Mucosa of rectum (tissue), 2 donors: ENCODE results near the gene HLA-DRB5.
"Not testable (repeated sequence)": the region's sequence is repeated elsewhere in the genome, so short reads cannot be mapped to it uniquely, and the experiment has no call there.

ENCODE experiments used
- H3K27ac ChIP-seq, 2 donors: one replicate each; pipeline ENCODE4 v1.7.0; 2013; ENCODE audit warnings: inconsistent platforms in 2 of 2, low read depth in 2 of 2, low read length in 2 of 2
- H3K27me3 ChIP-seq, 2 donors: one replicate each; pipeline ENCODE4 v1.7.0; 2013; ENCODE audit warnings: low read length in 2 of 2; ENCODE audit not compliant: control insufficient read depth in 2 of 2, insufficient read depth in 2 of 2
- H3K36me3 ChIP-seq, 2 donors: one replicate each; pipeline ENCODE4 v1.7.0; 2013; ENCODE audit warnings: low read length in 2 of 2; ENCODE audit not compliant: control insufficient read depth in 2 of 2, insufficient read depth in 2 of 2
- H3K4me1 ChIP-seq, 2 donors: one replicate each; pipeline ENCODE4 v1.7.0; 2013; ENCODE audit warnings: low read length in 2 of 2, mild to moderate bottlenecking in 1 of 2; ENCODE audit not compliant: control insufficient read depth in 2 of 2, insufficient read depth in 2 of 2
- H3K4me3 ChIP-seq, 2 donors: one replicate each; pipeline ENCODE4 v1.7.0; 2013; ENCODE audit warnings: low read length in 2 of 2
- H3K9ac ChIP-seq, 2 donors: one replicate each; pipeline ENCODE4 v1.7.0; 2013; ENCODE audit warnings: low read length in 2 of 2, low read depth in 1 of 2, mild to moderate bottlenecking in 1 of 2
- H3K9me3 ChIP-seq, 2 donors: one replicate each; pipeline ENCODE4 v1.7.0; 2013; ENCODE audit warnings: low read length in 2 of 2; ENCODE audit not compliant: control insufficient read depth in 2 of 2
- donor health status: healthy.
- donor health status: Normal muscosa, but diverticular disease.

Gene HLA-DRB5

GRCh38 chr6:32517654-32518445 is 12.2 kb downstream of the HLA-DRB5 start:
- Histone ChIP-seq H3K4me1 (no peaks in the 10 kb centered on the region), H3K27ac (no peak overlapping the region), H3K9ac (no peak overlapping the region), H3K27me3 (no peaks in the 10 kb centered on the region), H3K36me3 (no peaks in the 10 kb centered on the region), H3K9me3 (no peaks in the 10 kb centered on the region), H3K4me3 (no peak overlapping the region)

- Histone ChIP-seq H3K9ac (no peak overlapping the region), H3K4me1 (no peaks in the 10 kb centered on the region), H3K27ac (no peak overlapping the region), H3K27me3 (no peaks in the 10 kb centered on the region), H3K9me3 (no peaks in the 10 kb centered on the region), H3K36me3 (no peaks in the 10 kb centered on the region), H3K4me3 (no peak overlapping the region)
Observed at GRCh38 chr6:32501016-32501415, 29.1 kb downstream of the HLA-DRB5 start.

- H3K9me3 ChIP-seq, result no peaks in the 10 kb centered on the region
- no peak overlapping the region for H3K27ac ChIP-seq
- no peaks in the 10 kb centered on the region for H3K4me1 ChIP-seq
- no peak overlapping the region for H3K4me3 ChIP-seq
- no peak overlapping the region for H3K9ac ChIP-seq
- H3K27me3 ChIP-seq, result no peaks in the 10 kb centered on the region
- H3K36me3 ChIP-seq, result no peaks in the 10 kb centered on the region
Observed at GRCh38 chr6:32492351-32492750, 37.7 kb downstream of the HLA-DRB5 start.

GRCh38 chr6:32491700-32492099 is 38.4 kb downstream of the HLA-DRB5 start:
- H3K9ac ChIP-seq, result no peak overlapping the region
- no peaks in the 10 kb centered on the region for H3K9me3 ChIP-seq
- H3K27me3 ChIP-seq, result no peaks in the 10 kb centered on the region
- no peak overlapping the region for H3K27ac ChIP-seq
- no peaks in the 10 kb centered on the region for H3K36me3 ChIP-seq
- H3K4me1 ChIP-seq, result no peaks in the 10 kb centered on the region
- H3K4me3 ChIP-seq, result no peak overlapping the region

GRCh38 chr6:32488083-32488482 is 42.0 kb downstream of the HLA-DRB5 start:
- Histone ChIP-seq H3K4me1 (no peaks in the 10 kb centered on the region), H3K9ac (no peak overlapping the region), H3K36me3 (no peaks in the 10 kb centered on the region), H3K9me3 (no peaks in the 10 kb centered on the region), H3K27me3 (no peaks in the 10 kb centered on the region), H3K4me3 (no peak overlapping the region), H3K27ac (no peak overlapping the region)

- H3K9me3 ChIP-seq, result no peaks in the 10 kb centered on the region
- no peak overlapping the region for H3K27ac ChIP-seq
- no peaks in the 10 kb centered on the region for H3K4me1 ChIP-seq
- H3K27me3 ChIP-seq, result no peaks in the 10 kb centered on the region
- no peak overlapping the region for H3K9ac ChIP-seq
- H3K4me3 ChIP-seq, result no peak overlapping the region
- H3K36me3 ChIP-seq, result no peaks in the 10 kb centered on the region
Observed at GRCh38 chr6:32484614-32484998, 45.5 kb downstream of the HLA-DRB5 start.

GRCh38 chr6:32483968-32484613 is 46.0 kb downstream of the HLA-DRB5 start:
- no peak overlapping the region for H3K4me3 ChIP-seq
- no peaks in the 10 kb centered on the region for H3K36me3 ChIP-seq
- H3K27ac ChIP-seq, result no peak overlapping the region
- H3K9me3 ChIP-seq, result no peaks in the 10 kb centered on the region
- no peaks in the 10 kb centered on the region for H3K27me3 ChIP-seq
- H3K4me1 ChIP-seq, result no peaks in the 10 kb centered on the region
- no peak overlapping the region for H3K9ac ChIP-seq

- Histone ChIP-seq H3K4me1 (no peaks in the 10 kb centered on the region), H3K4me3 (no peak overlapping the region), H3K9me3 (peaks cover 0 to 3% of the 10 kb centered on the region in 2 donors), H3K27ac (no peak overlapping the region), H3K27me3 (no peaks in the 10 kb centered on the region), H3K9ac (no peak overlapping the region), H3K36me3 (no peaks in the 10 kb centered on the region)
Observed at GRCh38 chr6:32475392-32476206, 54.5 kb downstream of the HLA-DRB5 start.

GRCh38 chr6:32473376-32474348 is 56.4 kb downstream of the HLA-DRB5 start:
- peak overlapping the region in 1 of 2 donors; percentile 37 for H3K4me3 ChIP-seq
- not testable (repeated sequence) for H3K9ac ChIP-seq, H3K36me3 ChIP-seq, H3K9me3 ChIP-seq, H3K4me1 ChIP-seq, H3K27me3 ChIP-seq
- peak overlapping the region in 1 of 2 donors; percentile 67 for H3K27ac ChIP-seq
